Right lobe of liver (tissue), 6 donors: ENCODE measurements around the gene MUC5AC. TPM values are rescaled to one million over a fixed set of nuclear protein-coding genes. Genes with fewer than 3 reads are reported as not detected.

ENCODE experiments used
- ATAC-seq, 4 donors: fragments of 200-7000 bp; cut with Tn5 transposase; one replicate each; pipeline ENCODE4 v1.9.1; 2020; ENCODE audit warnings: mild to moderate bottlenecking in 4 of 4, moderate library complexity in 4 of 4
- DNase-seq, 3 donors: peaks; one replicate each; pipeline ENCODE4 v3.0.0-alpha.2; 2020
- H3K27ac ChIP-seq, 3 donors: fragments of 200-600 bp; one replicate each; pipeline ENCODE4 v1.8.0; 2022
- H3K27me3 ChIP-seq, 2 donors: fragments of 200-600 bp; one replicate each; pipeline ENCODE4 v1.8.0; 2022
- H3K36me3 ChIP-seq, 4 donors: fragments of 200-600 bp; sonication (generic) in 1 of 4; one replicate each; pipeline versions ENCODE4 v1.5.1 to v1.8.0; 2017 to 2022; ENCODE audit warnings: control low read depth in 1 of 4
- H3K4me1 ChIP-seq, 4 donors: fragments of 200-600 bp; sonication (generic) in 1 of 4; one replicate each; pipeline versions ENCODE4 v1.5.1 to v1.8.0; 2017 to 2022; ENCODE audit warnings: control low read depth in 1 of 4
- H3K4me3 ChIP-seq, 3 donors: fragments of 200-600 bp; one replicate each; pipeline ENCODE4 v1.8.0; 2022
- H3K9me3 ChIP-seq, 4 donors: fragments of 200-600 bp; sonication (generic) in 1 of 4; one replicate each; pipeline versions ENCODE4 v1.5.1 to v1.8.0; 2017 to 2022; ENCODE audit warnings: control low read depth in 1 of 4
- POLR2A ChIP-seq: fragments of 450-650 bp; IDR thresholded peaks from one replicate; pipeline ENCODE4 v1.6.1; 2017; ENCODE audit warnings: antibody characterized with exemption, mild to moderate bottlenecking
- WGBS: methylation state at CpG from one replicate; pipeline ENCODE4 v1.1.6; 2018; ENCODE audit warnings: low coverage, low lambda C conversion rate; ENCODE audit not compliant: insufficient coverage; ENCODE audit errors: missing lambda C conversion rate; 5-methylcytosine and 5-hydroxymethylcytosine counted together
- intact Hi-C, 2 donors: fragments of 100-400 bp; cut with DNase I; formaldehyde crosslinking; loops; one replicate each; pipeline versions ENCODE4 v1.11.2 to v1.14.1; 2022
- total RNA-seq, 6 experiments: library from RNA; depleted of rRNA in 2 of 6; stranded (reverse); fragments of >200 nt in 2 of 6; fragmentation: NEBNext Ultra II Directional in 3 of 6; extraction: Animal tissue kit (Norgen Biotek cat#: 25700) in 3 of 6; gene quantifications; one replicate each; pipeline versions ENCODE4 v1.1.0 to v1.2.4, GENCODE V29; 2016 to 2023
- TF ChIP-seq, protein P1 (sequence below), 4 donors: fragments of 200-600 bp in 3 of 4; fragments of 450-650 bp in 1 of 4; IDR thresholded peaks; one replicate each; pipeline versions ENCODE4 v1.5.1 to v1.8.0; 2016 to 2022; ENCODE audit warnings: antibody characterized with exemption in 4 of 4, mild to moderate bottlenecking in 2 of 4
- donor health status: DM: no; HTN: yes; CAD: no.
- donor health status: DM: no; HTN: no; CAD: no.
- donor health status: DM: no; HTN: no; CAD: no.
- donor health status: DM: no; HTN: yes; CAD: no.
- donor health status: DM: no; HTN: yes; CAD: no.

Gene MUC5AC
- total RNA-seq, 6 experiments from 2014 or later, result not detected

DNA sequence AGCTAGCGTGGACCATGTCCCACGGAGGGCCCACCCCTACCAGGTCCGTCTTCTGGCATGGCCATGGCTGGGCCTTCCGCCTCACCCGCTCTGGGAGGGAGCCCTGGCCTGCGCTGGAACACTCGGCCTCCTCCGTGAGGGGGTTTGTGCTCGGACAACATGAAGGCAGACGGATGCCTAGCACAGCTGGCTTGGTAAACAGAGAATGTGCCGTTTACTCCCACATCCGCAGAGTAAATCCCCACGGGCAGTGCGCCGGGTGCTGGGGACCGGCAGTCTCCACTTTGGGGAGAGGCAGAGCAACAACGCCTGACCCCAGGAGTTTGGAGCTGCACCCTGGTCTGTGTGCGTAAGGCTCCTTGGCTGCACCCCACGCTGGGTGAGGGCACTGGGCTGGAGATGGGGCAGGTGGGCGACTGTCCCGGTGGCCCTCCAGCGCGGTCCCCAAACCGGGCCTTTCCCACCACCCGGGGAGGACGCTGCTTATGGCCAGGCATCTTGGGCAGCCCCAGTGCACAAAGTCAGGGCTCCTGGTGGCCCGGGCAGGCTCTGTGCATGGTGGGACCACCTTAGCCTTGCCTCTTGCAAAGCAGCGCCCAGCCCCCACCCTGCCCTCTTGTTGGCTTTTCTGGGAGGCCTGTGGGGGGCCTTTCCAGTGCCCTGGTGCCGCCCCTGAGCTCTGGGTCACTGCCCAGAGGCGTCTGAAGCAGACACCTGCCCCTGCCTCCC is 30.7 kb upstream of the MUC5AC start:
- Histone ChIP-seq H3K27ac (no peak overlapping the region), H3K4me1 (no peaks in the 10 kb centered on the region), H3K36me3 (no peaks in the 10 kb centered on the region), H3K9me3 (no peaks in the 10 kb centered on the region), H3K27me3 (no peaks in the 10 kb centered on the region), H3K4me3 (no peak overlapping the region)
- TF ChIP-seq, protein P1, sequence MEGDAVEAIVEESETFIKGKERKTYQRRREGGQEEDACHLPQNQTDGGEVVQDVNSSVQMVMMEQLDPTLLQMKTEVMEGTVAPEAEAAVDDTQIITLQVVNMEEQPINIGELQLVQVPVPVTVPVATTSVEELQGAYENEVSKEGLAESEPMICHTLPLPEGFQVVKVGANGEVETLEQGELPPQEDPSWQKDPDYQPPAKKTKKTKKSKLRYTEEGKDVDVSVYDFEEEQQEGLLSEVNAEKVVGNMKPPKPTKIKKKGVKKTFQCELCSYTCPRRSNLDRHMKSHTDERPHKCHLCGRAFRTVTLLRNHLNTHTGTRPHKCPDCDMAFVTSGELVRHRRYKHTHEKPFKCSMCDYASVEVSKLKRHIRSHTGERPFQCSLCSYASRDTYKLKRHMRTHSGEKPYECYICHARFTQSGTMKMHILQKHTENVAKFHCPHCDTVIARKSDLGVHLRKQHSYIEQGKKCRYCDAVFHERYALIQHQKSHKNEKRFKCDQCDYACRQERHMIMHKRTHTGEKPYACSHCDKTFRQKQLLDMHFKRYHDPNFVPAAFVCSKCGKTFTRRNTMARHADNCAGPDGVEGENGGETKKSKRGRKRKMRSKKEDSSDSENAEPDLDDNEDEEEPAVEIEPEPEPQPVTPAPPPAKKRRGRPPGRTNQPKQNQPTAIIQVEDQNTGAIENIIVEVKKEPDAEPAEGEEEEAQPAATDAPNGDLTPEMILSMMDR (IDR thresholded peaks at IDR 0.05), result no peak
- no peak for TF ChIP-seq POLR2A
- DNase-seq, result peak in 1 of 3 donors; percentile 47
- peak in 1 of 4 donors; percentile 17 for ATAC-seq
- intact Hi-C loops, result no loop called here
- WGBS, result 45% methylated on average over 5 of the region's 30 CpGs

- 50% methylated on average over 6 of the region's 14 CpGs for WGBS
- no peaks in the 10 kb centered on the region for H3K27me3 ChIP-seq
These were observed 30.0 kb upstream of the MUC5AC start for GRCh38 chr11:1127664-1128162.

DNA sequence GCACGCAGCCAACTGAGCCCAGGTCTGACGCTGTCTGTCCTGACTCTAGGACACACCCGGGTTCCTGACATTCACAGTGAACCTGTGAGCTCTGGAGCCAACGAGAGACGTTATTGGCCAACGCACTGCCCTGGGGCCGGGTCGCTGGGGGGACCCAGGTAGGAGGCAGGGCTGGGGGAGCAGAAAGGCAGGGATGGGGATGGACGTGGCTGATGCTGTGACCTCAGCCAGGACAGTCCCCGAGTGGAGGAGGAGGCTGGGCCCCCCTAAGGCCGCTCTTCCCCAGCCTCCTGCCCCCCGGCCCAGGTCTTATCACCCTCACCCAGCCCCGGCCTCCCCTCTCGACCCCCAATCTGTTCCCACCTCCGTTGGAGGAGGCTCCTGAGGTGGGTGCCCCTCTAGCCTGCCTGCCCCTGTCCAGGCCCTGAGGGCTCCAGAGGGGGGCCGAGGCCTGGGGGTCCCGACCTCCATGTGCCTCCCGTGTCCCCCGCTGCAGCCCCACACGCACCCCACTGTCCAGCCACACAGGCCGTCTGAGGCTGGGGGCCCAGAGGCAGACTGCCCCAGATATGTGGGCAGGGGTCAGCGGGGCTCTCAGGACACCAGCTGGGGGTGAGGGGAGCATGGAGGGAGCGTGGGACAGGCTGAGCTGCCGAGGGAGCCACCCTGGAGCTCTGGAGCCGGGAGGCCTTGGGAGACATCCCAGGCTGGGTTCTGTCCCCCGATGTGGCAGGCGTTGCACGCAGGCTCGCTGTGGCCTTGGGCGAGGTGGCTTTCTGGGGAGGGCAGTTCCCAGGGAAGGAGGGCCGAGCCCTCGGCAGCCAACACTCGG is 29.2 kb upstream of the MUC5AC start:
- no peaks in the 10 kb centered on the region for H3K27me3 ChIP-seq
- no peak overlapping the region for H3K4me3 ChIP-seq
- intact Hi-C loops, result no loop called here
- no peaks in the 10 kb centered on the region for H3K36me3 ChIP-seq
- ATAC-seq (peak in 1 of 4 donors; percentile 9), DNase-seq (peak in 1 of 3 donors; percentile 47)
- TF ChIP-seq POLR2A, result no peak
- TF ChIP-seq, protein P1 (IDR thresholded peaks at IDR 0.05), result no peak
- WGBS, result 17% methylated on average over 5 of the region's 33 CpGs
- H3K9me3 ChIP-seq, result no peaks in the 10 kb centered on the region
- no peak overlapping the region for H3K27ac ChIP-seq
- no peaks in the 10 kb centered on the region for H3K4me1 ChIP-seq

More at GRCh38 chr11:1127664-1128162, 30.0 kb upstream of the MUC5AC start:
- Histone ChIP-seq H3K27ac (no peak overlapping the region), H3K9me3 (no peaks in the 10 kb centered on the region), H3K36me3 (no peaks in the 10 kb centered on the region), H3K4me3 (no peak overlapping the region), H3K4me1 (no peaks in the 10 kb centered on the region)
- no peak for ATAC-seq
- TF ChIP-seq, protein P1 (IDR thresholded peaks at IDR 0.05), result no peak
- no peak for TF ChIP-seq POLR2A
- DNase-seq, result peak in 1 of 3 donors; percentile 26
- intact Hi-C loops, result no loop called here

- ATAC-seq (no peak), DNase-seq (peak in 2 of 3 donors; percentile 37 to 41)
- intact Hi-C loops, result no loop called here
- Histone ChIP-seq H3K27ac (no peak overlapping the region), H3K36me3 (no peaks in the 10 kb centered on the region), H3K4me3 (no peak overlapping the region), H3K4me1 (no peaks in the 10 kb centered on the region), H3K9me3 (no peaks in the 10 kb centered on the region), H3K27me3 (no peaks in the 10 kb centered on the region)
- no peak for TF ChIP-seq POLR2A
- 80% methylated on average over 3 of the region's 17 CpGs for whole genome bisulfite sequencing
These were observed 28.6 kb upstream of the MUC5AC start for GRCh38 chr11:1129143-1129610.
